GM18861 (cell line): ENCODE results near the gene PPP1CA.

Source experiments
- ATAC-seq: cut with Tn5 transposase; IDR thresholded peaks from one replicate; pipeline ENCODE4 v1.9.1; 2021; ENCODE audit not compliant: unreplicated experiment

Gene PPP1CA

DNA sequence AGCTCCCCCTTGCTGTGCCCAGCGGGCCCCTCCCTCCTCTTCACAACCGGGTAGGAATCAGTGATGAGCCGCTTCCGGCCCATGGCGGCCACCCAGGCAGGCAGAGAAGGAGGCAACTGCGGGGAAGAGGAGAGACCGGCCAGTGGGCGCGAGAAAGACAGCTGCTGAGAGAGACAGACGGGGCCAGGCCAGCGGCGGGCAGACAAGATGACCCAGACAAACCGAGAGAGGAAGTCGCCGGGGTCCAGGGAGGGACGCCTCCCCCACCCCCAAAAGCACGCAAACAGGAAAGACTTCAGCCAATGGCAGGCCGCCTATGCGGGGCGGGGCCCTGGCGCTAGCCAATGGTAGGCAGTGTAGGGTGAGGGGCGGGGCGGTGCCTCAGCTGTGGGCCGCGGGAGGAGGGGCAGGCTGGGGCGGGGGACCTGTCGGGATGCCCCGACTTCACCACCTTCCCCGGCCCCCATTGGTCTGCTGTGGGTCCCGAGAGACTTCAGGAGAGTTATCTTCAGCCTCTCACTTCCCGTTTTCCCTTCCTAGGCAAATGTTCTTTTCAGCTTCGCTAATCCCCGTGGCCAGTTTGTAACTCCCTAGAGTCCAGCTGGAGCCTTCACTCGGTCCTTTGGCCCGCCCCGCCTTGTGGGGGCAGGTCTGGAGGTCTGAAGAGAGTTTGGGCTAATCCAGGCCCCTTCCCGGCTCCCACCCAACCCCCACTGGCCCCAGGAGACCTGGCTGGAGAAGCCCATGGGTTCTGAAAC is 48.2 kb downstream of the PPP1CA start, which contains the start of gene POLD4:
Gene POLD4 (minus strand): TSS at position 230 of the 758 bp plus-strand sequence. CDS start 147 bp downstream, at position 83.
- peak; percentile 58 for ATAC-seq

DNA sequence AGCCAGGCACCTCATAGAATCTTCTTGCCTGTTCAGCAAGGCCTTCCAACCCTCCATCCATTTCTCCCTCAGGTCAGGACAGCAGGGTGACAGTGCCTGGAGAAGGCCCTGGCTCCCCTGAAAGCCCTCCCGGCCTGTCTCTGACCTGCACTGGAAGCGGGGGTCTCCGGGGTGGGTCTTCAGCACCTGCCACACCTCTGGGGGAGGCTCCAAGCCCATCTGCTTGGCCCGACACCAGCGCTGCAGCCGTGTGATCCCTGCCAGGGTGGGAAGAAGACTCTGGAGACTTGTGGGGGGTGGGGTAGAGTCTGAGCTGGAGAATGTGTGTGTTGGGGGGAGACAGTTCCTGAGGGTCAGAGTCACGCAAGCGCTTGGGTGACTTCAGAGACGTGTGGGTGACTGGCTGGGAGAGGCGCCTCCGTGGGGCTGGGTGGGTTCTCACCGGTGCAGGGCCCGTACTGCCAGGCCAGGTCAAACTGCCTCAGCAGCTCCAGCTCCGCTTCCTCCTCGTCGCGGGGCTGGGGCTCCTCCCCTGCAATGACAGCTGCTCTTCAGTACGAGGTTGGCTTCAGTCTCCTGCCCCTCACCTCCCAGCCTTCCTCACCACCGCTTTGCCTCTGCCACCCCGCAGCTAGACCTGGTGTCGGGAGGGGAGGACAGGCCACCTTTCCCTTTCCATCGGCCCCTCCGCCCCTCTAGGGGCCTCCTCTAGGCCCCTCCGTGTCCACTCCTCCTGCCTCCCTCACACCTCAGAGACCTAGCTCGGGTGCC is 48.9 kb downstream of the PPP1CA start:
- ATAC-seq, result no peak

- ATAC-seq, result no peak
These were observed 50.2 kb downstream of the PPP1CA start for GRCh38 chr11:67351275-67352005.

DNA sequence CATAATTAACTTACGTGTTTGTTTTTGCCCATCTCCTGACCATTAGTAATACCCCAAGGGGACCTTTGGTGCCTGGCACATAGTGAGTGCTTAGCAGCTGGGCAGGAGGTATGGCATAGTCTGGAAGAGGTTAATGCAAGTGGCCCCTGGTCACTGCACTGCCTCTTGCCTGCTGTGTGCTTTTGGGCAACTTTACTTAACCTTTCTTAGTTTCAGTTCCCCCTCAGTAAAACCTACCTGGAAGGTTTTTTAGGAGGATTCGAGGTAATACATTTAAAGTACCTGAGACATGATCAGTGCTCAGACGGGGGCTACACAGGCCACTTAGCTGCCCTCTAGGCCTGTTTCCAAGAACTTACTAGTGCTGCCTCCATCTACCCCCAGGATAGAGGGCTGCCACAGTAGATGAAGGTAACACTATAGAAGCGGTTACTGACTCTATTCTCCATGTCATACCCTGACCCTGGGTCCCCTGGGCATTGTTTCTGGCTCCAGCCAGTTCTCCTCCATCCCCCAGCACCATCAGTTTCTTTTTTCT is 51.7 kb downstream of the PPP1CA start:
- ATAC-seq, result no peak

DNA sequence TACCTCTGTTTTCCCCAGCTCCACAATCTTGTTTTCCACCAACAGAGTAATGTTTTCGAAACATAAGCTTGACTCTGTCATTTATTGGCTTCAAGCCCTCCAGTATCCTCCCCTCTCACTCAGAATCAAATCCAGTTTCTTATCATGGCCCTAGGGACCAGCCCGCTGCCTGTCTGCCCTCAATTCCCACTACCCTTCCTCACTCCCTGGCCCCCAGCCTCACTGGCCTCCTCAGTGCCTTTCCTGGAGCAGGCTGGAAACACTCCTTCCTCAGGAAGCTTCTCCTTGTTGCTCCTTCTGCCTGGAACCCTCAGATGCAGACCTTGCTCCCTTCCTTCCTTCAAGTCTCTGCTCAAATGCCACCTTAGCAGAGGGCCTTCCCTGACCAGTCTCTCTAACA is 52.2 kb downstream of the PPP1CA start:
- no peak for ATAC-seq

DNA sequence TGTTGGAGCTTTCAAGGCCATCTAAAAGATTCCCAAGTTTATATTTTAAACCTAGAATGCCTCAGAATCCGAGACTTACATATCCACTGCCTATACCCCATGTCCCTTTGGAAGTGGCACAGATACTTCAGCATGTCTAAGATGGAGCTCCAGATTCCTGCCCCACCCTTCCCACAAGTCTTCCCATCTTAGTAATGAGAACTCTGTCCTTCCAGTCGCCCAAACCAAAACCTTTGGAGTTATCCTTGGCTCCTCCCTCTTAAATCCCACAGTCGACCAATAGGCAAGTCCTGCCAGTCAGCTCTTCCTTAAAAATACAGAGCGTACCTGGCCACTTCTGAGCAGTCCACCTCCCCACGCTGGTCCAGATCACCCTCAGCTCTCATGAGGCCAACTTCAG is 52.6 kb downstream of the PPP1CA start:
- no peak for ATAC-seq
